Esophagus squamous epithelium (tissue), 5 donors: ENCODE measurements around the gene SOWAHA. TPM values are rescaled to one million over a fixed set of nuclear protein-coding genes. Genes with fewer than 3 reads are reported as not detected.

Experiments
- DNase-seq: peaks from one replicate; lab custom pipeline; 2025; lab: John Stamatoyannopoulos, UW
- H3K27ac ChIP-seq, 4 donors: fragments of 200-600 bp; sonication (generic); one replicate each; pipeline ENCODE4 v1.5.1; 2016 to 2019; ENCODE audit warnings: mild to moderate bottlenecking in 1 of 4
- H3K27me3 ChIP-seq, 4 donors: fragments of 200-600 bp; sonication (generic); 1 replicate in 3 of 4; 2 replicates in 1 of 4; pipeline versions ENCODE4 v1.5.1 to v1.6.0; 2017 to 2021; ENCODE audit warnings: antibody characterized with exemption in 1 of 4
- H3K36me3 ChIP-seq, 3 donors: fragments of 200-600 bp; sonication (generic); one replicate each; pipeline ENCODE4 v1.5.1; 2016 to 2019
- H3K4me1 ChIP-seq, 3 donors: fragments of 200-600 bp; sonication (generic); one replicate each; pipeline ENCODE4 v1.5.1; 2017 to 2019
- H3K4me3 ChIP-seq, 4 donors: fragments of 200-600 bp; sonication (generic); 1 replicate in 3 of 4; 2 replicates in 1 of 4; pipeline ENCODE4 v1.5.1; 2016 to 2019; ENCODE audit warnings: mild to moderate bottlenecking in 2 of 4, moderate library complexity in 1 of 4
- H3K9me3 ChIP-seq, 3 donors: fragments of 200-600 bp; sonication (generic); one replicate each; pipeline ENCODE4 v1.5.1; 2016 to 2019
- CTCF ChIP-seq, 6 experiments: fragments of 450-650 bp in 4 of 6; fragments of 200-600 bp in 2 of 6; sonication (generic) in 2 of 6; IDR thresholded peaks; one replicate each; pipeline ENCODE4 v1.5.1; 2016 to 2019; ENCODE audit warnings: antibody characterized with exemption in 6 of 6, mild to moderate bottlenecking in 4 of 6, moderate library complexity in 4 of 6
- POLR2A ChIP-seq, 4 donors: fragments of 450-650 bp; IDR thresholded peaks; one replicate each; pipeline ENCODE4 v1.6.1; 2017; ENCODE audit warnings: antibody characterized with exemption in 4 of 4, mild to moderate bottlenecking in 4 of 4, moderate library complexity in 3 of 4
- WGBS, 2 donors: methylation state at CpG; one replicate each; pipeline ENCODE4 v1.1.5; 2018; 5-methylcytosine and 5-hydroxymethylcytosine counted together
- intact Hi-C: fragments of 100-400 bp; cut with DNase I; formaldehyde crosslinking; loops from one replicate; pipeline ENCODE4 v1.15.0; 2022
- total RNA-seq, 4 donors: library from RNA; depleted of rRNA; stranded (reverse); fragments of >200 nt; gene quantifications; one replicate each; pipeline ENCODE4 v1.1.0, GENCODE V29; 2016
- donor health status: DM: yes; HTN: yes; CAD: no.

Gene SOWAHA
- total RNA-seq, 4 donors from 2014 or later, result 0.13 to 0.45 TPM; not detected in 2

- peak overlapping the region in 2 of 4 donors; percentile 82 to 91 for H3K27ac ChIP-seq
Measured at GRCh38 chr5:132774406-132774805, 38.7 kb upstream of the SOWAHA start.

GRCh38 chr5:132774896-132775295, 38.2 kb upstream of the SOWAHA start:
- TF ChIP-seq POLR2A (IDR thresholded peaks at IDR 0.05), result no peak
- no peak for TF ChIP-seq CTCF (IDR thresholded peaks at IDR 0.05)
- no peak for DNase-seq
- WGBS, 2 donors, result 60% methylated on average over 2 of the region's 5 CpGs; no CpG with 5 or more reads in 1 of the 2 donors
- H3K27me3 ChIP-seq, result no peaks in the 10 kb centered on the region
- intact Hi-C loops, result no loop called here
- H3K4me1 ChIP-seq, result peaks cover 34 to 76% (median 43%) of the 10 kb centered on the region in 3 donors
- no peak overlapping the region for H3K4me3 ChIP-seq
- H3K27ac ChIP-seq, result peak overlapping the region in 3 of 4 donors; percentile 82 to 91 (median 89)
- H3K9me3 ChIP-seq, result no peaks in the 10 kb centered on the region
- H3K36me3 ChIP-seq, result no peaks in the 10 kb centered on the region

More at GRCh38 chr5:132774406-132774805, 38.7 kb upstream of the SOWAHA start:
- Histone ChIP-seq H3K9me3 (no peaks in the 10 kb centered on the region), H3K27me3 (no peaks in the 10 kb centered on the region), H3K36me3 (no peaks in the 10 kb centered on the region), H3K4me3 (no peak overlapping the region), H3K4me1 (peaks cover 34 to 76% (median 43%) of the 10 kb centered on the region in 3 donors)
- DNase-seq, result no peak
- intact Hi-C loops, result no loop called here
- no peak for TF ChIP-seq CTCF (IDR thresholded peaks at IDR 0.05)
- TF ChIP-seq POLR2A (IDR thresholded peaks at IDR 0.05), result no peak
- WGBS, 2 donors, result 30% methylated on average over 2 of the region's 3 CpGs; no CpG with 5 or more reads in 1 of the 2 donors

GRCh38 chr5:132775476-132775961, 37.6 kb upstream of the SOWAHA start:
- peaks cover 34 to 71% (median 43%) of the 10 kb centered on the region in 3 donors for H3K4me1 ChIP-seq

GRCh38 chr5:132776131-132776937, 36.8 kb upstream of the SOWAHA start:
- H3K9me3 ChIP-seq, result no peaks in the 10 kb centered on the region
- H3K27ac ChIP-seq, result peak overlapping the region; percentile 82 to 91 (median 87)
- WGBS, 2 donors, result 10% methylated on average over 1 of the region's 39 CpGs; no CpG with 5 or more reads in 1 of the 2 donors
- H3K4me1 ChIP-seq, result peaks cover 32 to 62% (median 37%) of the 10 kb centered on the region in 3 donors
- H3K27me3 ChIP-seq, result no peaks in the 10 kb centered on the region
- TF ChIP-seq POLR2A (IDR thresholded peaks at IDR 0.05), result no peak
- no peak for TF ChIP-seq CTCF (IDR thresholded peaks at IDR 0.05)
- no peak for DNase-seq
- H3K4me3 ChIP-seq, result peak overlapping the region; percentile 79 to 96 (median 86)
- H3K36me3 ChIP-seq, result no peaks in the 10 kb centered on the region
- intact Hi-C loops, result no loop called here

More at GRCh38 chr5:132775476-132775961, 37.6 kb upstream of the SOWAHA start:
- Histone ChIP-seq H3K4me3 (peak overlapping the region in 3 of 4 donors; percentile 80 to 96 (median 93)), H3K27me3 (no peaks in the 10 kb centered on the region), H3K36me3 (no peaks in the 10 kb centered on the region), H3K27ac (peak overlapping the region in 3 of 4 donors; percentile 82 to 91 (median 89)), H3K9me3 (no peaks in the 10 kb centered on the region)
- WGBS, 2 donors, result 24 to 26% methylated on average over 6 of the region's 7 CpGs
- no peak for DNase-seq
- TF ChIP-seq CTCF (IDR thresholded peaks at IDR 0.05) (no peak), POLR2A (IDR thresholded peaks at IDR 0.05) (no peak)
- intact Hi-C loops, result no loop called here

- H3K27me3 ChIP-seq, result no peaks in the 10 kb centered on the region
- no peaks in the 10 kb centered on the region for H3K36me3 ChIP-seq
- peak overlapping the region; percentile 82 to 91 (median 87) for H3K27ac ChIP-seq
- intact Hi-C loops, result no loop called here
- no peak for DNase-seq
- WGBS, 2 donors, result no CpG with 5 or more reads among the region's 40 CpGs
- peaks cover 30 to 57% (median 31%) of the 10 kb centered on the region in 3 donors for H3K4me1 ChIP-seq
- peak overlapping the region; percentile 79 to 96 (median 86) for H3K4me3 ChIP-seq
- H3K9me3 ChIP-seq, result no peaks in the 10 kb centered on the region
- TF ChIP-seq POLR2A (IDR thresholded peaks at IDR 0.05), result no peak
- no peak for TF ChIP-seq CTCF (IDR thresholded peaks at IDR 0.05)
Measured at GRCh38 chr5:132776938-132777208, 36.2 kb upstream of the SOWAHA start.
